CD4-positive, alpha-beta T cell treated with Interleukin-12 subunit alpha and Interleukin-12 subunit beta, for 1 hour (primary cell): ENCODE measurements around the gene FAM3D.
A peak's percentile ranks its signal among the peaks of the same experiment; 100 is the strongest.

Source experiments
- DNase-seq: peaks from one replicate; pipeline ENCODE4 v3.0.0-alpha.2; 2020

Gene FAM3D

DNA sequence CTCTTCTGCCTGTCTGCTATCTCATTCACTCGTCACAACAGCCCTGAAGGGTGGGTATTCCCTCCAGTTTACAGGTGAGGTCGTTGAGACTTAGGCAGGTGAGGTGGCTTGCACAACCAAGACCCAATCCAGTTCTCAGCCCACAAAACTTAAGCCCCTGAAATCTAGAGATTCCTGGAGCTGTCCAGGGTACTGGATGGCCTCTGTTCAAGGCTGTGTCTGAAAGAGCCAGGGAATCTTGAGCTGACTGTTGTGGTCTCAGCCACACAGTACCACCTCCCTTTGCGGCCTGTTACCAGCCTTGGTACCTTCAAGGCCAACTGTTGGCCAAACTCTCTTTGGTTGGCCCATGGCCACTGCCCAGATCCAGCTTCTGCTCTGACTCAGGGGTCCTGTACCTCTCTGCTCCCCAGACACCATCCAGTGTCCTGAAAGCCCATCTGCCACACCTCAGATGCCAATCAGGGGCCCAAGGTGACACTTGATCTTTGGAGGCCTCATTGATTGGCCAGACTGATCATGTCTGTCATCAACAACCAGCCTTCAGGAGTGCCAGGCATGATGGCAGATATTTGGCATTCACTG is 78.5 kb downstream of the FAM3D start:
- no peak for DNase-seq

DNA sequence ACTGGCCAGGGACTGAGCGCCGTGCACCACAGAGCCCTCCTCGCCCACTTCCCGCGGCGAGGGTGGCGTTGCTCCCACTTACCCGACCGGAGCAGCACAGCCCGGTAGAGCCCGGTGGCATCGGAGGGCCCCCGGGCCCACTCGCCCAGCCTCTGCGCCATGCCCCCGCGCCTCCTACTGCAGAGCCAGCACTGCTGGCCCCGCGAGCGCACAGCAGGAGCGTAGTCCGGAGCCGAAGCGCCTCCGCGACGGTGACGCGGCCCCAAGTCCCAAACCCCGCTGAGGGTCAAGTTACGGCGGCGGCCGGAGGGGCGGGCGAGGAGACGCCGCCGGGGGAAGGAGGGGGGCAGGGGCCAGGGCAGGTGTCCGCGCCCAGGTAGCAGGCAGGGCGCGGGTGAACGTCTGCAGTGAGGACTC is 79.8 kb downstream of the FAM3D start:
- no peak for DNase-seq

DNA sequence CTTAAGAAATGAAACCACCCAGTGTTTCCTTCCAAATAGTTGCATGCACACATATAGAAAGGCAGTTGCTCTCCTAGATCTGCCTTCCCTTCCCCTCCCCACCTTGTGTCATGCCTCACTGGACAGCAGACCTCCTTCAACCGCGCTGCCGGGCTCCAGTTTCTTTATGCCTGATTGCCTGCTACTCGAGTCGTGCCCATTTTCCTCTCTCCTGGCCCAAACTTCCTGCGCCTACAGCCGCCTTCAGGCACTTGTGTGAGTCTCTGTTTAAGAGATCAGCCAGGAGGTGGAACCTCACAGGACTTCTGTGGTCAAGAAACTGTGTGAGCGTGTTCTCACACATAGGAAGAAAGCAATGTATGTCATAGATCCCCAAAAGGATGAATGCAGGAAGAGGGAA is 80.6 kb downstream of the FAM3D start:
- DNase-seq, result no peak

DNA sequence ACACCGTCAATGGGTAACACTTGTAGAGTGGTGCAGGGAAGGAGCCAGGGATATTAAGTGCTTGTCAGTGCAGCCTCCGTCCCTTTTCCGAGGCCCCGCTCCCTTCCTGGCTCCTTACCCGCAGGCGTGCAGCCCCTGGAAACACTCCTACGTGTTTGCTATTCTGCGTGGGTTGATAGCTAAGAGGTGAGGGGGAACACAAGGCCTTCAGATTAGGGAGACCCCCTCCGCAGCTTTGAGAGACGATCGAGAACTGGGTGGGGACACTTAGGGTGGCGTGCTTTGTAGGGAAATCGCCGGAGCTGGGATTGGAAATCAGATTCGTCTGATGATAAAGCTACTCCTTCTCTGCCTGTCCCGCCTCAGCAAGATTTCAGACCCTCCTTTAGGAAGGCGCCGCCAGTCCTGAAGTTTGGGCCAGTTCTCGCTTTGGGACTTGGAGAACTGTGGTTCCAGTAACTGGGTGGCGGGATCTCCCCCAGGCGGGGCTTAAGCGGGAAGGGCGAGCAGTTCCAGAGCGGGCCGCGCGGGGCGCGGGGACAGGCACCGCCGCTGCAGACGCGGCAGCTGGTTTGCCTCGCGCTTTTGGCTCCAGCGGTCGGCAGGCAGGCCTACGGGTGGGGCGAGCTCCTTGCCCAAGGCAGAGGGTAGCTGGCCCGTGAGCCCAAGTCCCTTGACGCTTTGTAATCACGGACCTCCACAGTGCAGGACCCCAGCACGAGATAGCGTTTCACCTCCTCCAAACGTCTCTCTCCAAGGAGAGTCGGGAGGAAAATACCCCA is 81.4 kb downstream of the FAM3D start:
- DNase-seq, result peak; percentile 42

DNA sequence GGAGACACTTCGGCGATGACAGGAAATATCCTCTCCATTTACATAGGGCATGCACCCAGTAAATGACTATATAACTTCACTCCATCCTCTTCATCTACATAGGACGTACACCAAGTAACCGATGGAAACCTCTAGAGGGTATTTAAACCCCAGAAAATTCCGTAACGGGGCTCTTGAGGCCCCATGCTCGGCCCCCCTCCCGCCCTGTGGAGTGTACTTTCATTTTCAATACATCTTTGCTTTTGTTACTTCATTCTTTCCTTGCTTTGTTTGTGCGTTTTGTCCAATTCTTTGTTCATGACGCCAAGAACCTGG is 81.9 kb downstream of the FAM3D start:
- DNase-seq, result no peak
